Bone marrow (tissue), 2 donors: ENCODE data around the gene OR2B2.

Experiments
- DNase-seq, 2 donors: peaks; one replicate each; lab custom pipeline; 2025; lab: John Stamatoyannopoulos, UW

OR2B2 gene

DNA sequence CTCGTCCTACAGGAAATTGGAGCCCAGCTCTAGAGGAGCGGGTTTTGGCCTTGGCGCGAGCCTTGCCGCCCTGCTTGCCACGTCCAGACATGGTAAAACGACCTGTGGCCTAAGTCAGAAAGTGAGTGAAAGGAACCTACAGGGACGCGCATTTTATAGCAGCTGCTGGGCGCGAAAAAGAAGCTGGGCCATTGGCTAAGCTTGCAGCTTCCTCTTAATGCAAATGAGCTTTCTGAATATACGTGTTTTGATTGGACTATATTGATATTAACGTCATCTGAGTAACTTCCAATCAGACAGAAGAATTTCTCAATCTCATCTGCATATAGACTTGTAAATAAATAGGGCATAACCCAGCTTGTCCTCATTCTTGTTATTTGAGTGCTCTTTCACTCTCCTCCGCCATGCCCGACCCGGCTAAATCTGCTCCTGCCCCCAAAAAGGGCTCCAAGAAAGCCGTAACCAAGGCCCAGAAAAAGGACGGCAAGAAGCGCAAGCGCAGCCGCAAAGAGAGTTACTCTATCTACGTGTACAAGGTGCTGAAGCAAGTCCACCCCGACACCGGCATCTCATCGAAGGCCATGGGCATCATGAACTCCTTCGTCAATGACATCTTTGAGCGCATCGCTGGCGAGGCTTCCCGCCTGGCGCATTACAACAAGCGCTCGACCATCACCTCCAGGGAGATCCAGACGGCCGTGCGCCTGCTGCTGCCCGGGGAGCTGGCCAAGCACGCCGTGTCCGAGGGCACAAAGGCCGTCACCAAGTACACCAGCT is 18.9 kb downstream of the OR2B2 start:
- peak; percentile 65 to 96 for DNase-seq

DNA sequence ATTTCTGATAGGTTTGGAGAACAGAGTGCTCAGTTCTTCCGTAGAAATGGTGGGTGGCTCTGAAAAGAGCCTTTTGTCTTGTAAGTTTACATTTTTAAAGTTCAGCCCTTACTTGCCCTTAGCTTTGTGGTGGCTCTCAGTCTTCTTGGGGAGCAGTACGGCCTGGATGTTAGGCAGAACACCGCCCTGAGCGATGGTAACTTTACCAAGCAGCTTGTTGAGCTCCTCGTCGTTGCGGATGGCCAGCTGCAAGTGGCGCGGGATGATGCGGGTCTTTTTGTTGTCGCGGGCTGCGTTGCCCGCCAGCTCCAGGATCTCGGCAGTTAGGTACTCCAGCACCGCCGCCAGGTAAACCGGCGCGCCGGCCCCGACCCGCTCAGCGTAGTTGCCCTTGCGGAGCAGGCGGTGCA is 19.5 kb downstream of the OR2B2 start:
- DNase-seq: peak in 1 of 2 donors; percentile 28

DNA sequence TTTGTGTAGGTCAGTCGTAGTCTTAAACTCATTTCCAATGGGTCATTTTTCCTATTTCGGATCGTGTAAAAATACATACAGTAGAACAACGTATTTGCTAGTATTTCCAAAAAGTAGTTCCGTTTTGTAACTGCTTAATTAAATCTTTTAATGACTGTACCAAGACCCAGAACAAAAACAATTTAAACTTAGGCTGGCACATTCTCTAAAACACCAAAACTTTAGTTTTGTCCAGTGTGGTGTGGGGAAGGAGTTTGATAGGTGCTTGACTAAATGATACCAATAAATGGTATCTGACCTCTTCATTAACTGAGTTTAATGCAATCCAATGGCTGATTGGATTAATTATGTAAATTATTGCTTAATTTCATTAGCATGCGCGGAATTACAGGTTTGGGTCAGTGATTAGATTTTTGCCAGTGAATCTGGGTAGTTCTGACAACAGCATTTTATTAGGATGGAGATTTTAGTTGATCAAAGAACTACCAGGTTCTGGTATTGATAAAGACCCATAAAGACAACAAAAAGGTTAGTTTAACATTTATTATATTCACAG is 20.8 kb downstream of the OR2B2 start:
- DNase-seq: no peak

DNA sequence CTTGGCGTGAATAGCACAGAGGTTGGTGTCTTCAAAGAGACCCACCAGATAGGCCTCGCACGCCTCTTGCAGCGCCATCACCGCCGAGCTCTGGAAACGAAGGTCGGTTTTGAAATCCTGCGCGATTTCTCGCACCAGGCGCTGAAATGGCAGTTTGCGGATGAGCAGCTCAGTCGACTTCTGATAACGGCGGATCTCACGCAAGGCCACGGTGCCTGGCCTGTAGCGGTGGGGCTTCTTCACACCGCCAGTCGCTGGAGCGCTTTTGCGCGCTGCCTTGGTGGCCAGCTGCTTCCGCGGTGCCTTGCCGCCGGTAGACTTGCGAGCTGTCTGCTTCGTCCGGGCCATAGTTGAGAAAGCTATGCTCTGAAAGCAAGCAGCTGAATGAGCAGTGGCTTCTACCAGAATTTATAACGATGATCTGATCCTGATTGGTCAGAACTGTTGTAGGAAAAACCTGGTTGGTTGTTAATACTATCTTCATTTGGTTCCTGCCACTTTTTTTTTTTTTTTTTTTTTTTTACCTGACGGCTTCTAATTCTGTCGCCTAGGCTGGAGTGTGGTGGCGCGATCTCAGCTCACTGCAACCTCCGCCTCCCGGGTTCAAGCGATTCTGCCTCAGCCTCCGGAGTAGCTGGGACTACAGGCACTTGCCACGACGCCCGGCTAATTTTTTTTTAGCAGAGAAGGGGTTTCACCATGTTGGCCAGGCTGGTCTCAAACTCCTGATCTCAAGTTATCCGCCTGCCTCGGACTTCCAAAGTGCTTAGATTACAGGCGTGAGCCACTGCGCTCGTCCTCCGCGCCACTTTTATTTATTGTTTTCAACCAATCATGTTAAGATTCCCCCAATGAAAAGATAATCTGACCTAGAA is 21.5 kb downstream of the OR2B2 start:
- peak; percentile 24 to 64 for DNase-seq

DNA sequence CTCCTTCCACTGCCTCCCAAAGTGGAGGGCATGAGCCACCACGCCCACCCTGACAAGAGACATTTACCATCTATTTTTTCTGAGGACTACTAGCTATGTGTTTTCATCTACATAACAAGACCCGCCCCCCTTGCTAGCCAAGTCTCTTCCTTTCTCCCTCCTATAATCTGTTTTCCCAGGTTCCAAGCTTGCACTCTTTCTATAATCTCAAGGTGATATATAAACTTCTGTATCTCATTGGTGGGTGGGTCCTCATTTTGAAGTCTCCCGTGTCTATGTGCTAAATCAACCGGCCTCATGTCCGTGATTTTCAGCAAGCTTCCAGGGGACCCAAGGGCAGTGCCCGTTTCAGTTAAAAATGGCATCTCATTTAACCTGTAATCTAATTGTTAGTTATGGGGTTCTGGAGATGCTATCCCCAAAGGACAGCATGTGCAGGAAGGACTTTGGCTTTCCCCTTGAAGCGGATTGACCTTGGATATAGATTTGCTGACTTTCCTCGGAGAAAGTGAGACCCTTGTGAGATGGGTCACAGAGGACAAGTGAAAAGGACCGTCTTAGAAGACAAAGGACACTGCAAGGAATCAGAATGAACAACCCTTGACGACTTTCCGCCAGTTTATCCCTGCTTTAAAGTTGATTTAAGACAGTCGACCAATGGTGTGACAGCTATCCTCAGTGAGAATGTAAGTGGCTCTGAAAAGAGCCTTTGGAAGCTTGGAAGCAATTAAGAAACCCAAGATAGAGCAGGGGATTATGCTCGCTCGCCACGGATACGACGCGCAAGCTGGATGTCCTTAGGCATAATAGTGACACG is 22.4 kb downstream of the OR2B2 start:
- DNase-seq: no peak

DNA sequence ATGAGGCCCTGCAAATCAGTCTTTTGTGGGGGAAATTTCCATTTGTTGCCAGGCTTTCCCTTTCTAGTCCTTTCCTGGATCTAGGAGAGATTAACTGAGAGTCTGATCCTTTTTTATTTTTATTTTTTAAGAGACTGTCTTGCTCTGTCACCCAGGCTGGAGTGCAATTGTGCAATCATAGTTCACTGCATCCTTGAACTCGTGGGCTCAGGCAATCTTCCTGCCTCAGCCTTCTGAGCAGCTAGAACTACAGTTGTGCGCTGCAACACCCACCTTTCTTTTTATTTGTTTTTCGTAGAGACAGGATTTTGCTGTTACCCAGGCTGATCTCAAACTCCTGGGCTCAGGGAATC is 22.9 kb downstream of the OR2B2 start:
- no peak for DNase-seq

DNA sequence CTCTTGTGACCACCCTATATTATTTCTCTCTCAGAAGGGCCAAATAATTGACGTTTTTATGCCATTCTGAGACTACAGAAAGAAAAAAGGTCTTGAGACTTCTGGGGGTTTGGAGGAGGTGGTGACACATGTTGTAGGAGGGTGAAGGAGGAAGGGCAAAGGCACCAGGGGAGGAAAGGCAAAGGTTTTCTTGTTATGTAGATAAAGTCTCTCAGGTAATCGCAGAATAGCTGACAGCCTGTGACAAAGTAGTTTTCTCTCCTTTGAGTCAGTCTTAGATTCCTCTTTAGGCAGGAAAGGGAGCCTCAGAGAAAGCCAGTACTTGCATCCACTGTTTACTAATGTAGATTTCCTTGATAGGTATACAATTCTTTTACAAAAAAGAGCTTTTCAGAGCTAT is 23.6 kb downstream of the OR2B2 start:
- DNase-seq: no peak

DNA sequence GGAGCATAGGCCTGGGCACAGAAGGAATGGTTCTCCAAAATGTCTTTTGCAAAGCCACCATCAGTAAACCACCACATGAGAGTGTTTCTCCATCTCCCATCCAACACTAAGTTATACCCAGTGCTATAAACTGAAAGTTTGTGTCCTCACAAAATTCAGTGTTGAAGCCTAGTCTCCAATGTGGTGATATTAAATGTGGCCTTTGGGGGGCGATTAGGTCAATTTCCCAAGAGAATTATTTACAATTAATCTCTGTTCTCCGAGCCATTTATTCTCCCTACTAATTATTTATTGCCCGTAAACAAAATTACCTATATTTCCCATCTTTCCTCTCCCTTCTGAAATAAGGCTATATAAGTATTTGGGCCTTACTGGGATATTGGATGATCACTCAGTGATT is 26.1 kb downstream of the OR2B2 start:
- DNase-seq: no peak

DNA sequence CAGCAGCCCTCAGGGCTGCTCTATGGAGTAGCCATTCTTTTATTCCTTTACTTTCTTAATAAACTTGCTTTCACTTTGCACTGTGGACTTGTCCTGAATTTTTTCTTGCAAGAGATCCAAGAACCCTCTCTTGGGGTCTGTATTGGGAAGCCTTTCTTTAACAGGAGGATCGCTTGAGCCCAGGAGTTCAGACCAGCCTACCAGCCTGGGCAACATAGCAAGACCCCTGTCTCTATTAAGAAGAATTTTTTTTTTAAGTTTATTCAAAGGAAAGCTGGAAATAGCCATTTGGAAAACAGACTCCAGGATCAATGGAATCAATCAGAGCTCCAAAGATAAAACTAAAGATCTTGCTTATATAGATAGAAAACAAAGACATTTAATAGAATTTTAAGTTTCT is 29.1 kb downstream of the OR2B2 start:
- DNase-seq: no peak

DNA sequence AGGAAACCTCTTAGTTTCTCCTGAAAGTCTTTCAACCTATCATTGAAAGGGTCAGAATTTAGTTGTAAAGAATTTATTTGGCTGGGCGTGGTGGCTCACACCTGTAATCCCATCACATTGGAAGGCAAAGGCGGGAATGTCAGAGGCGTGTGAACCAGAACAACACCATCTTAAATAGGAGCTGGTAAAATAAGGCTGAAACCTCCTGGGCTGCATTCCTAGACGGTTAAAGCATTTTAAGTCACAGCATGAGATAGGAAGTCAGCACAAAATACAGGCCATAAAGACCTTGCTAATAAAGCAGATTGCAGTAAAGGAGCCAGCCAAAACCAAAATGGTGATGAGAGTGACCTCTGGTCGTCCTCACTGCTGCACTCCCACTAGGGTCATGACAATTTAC is 29.6 kb downstream of the OR2B2 start:
- DNase-seq: no peak

DNA sequence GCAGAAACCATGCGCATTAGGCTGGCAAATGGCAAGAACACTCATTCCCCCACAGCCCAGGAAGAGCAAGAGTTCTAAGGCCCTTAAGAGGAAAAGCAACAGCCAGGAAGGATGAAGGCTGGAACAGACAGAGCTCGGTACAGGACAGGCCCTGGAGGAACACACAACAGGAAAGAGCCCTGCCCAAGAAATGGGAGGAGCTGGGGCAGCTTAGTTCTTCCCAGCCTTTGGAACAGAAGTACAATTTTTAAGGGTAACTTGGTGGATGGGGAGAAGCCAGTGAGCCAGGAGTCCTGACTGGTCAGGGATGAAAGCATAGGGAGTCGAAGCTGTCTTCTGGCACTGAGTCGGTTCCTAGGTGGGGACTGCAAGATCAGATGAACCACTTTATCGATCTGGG is 32.4 kb downstream of the OR2B2 start:
- DNase-seq: no peak

DNA sequence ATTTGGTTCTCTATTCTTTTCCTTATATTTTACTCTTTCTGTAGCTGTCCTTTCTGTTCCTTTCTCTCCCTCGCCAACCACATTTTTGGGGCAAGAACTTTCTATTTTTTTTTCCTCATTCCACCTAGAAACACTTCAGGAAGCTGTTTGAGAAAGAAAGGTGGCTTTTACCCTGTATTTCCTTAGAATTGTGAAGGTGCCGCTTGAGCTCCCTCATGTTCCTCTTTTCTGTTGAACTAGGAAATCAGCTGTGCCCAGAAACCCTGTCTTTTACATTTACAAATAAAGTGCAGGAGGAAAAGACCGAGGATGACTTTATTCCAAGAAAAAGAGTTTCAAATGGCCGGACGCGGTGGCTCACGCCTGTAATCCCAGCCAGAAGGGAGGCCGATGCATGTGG is 38.2 kb downstream of the OR2B2 start:
- DNase-seq: peak in 1 of 2 donors; percentile 35

DNA sequence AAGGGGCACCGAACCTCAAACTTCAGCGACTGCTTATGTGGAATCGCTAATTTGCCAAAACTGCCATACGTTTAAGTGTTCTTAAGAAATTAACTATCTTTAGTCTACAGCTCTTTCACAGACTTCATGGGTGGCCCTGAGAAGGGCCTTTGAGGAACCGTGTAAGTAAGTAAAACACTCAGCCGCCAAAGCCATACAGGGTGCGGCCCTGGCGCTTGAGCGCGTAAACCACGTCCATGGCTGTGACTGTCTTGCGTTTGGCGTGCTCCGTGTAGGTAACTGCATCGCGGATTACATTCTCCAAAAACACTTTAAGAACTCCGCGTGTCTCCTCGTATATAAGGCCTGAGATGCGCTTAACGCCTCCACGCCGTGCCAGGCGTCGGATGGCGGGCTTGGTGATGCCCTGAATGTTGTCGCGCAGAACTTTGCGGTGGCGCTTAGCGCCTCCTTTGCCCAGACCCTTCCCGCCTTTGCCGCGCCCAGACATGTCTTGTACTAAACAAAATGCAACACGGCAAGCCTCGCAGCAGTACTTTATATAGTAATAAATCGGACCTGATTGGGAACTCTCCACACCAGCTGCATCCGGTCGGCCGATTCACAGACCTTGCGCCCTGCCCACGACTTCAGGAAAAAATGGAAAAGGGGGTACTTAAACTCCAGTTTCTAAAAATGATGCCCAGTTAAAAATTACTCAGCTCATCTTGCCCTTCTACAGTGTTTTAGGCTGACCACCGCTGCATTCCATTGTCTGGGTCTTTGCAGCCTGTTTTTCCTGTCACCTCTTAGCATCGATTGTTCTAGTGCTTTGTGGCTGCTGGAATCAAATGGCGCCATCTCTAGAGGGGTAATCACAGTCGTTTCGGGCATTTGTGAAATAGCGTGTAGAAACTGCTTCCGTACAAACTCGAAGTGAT is 38.9 kb downstream of the OR2B2 start:
- peak; percentile 31 to 85 for DNase-seq

DNA sequence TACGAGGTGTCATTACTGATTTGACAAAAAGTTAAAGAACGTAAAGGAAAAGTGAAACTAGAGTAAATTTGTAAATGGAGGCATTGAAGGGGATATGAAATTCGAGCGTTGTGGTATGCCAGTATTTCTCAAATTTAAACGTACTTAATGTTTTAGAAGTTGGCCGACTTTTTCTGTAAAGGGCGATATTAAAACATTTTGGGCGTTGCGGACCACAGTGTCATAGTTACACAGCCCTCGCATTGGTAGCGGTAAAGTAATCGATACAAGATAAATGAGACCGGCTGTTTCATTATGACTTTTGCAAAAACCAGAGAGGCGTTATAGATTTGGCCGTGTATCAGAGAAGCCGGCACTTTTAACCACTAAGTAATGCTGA is 39.6 kb downstream of the OR2B2 start:
- DNase-seq: no peak

DNA sequence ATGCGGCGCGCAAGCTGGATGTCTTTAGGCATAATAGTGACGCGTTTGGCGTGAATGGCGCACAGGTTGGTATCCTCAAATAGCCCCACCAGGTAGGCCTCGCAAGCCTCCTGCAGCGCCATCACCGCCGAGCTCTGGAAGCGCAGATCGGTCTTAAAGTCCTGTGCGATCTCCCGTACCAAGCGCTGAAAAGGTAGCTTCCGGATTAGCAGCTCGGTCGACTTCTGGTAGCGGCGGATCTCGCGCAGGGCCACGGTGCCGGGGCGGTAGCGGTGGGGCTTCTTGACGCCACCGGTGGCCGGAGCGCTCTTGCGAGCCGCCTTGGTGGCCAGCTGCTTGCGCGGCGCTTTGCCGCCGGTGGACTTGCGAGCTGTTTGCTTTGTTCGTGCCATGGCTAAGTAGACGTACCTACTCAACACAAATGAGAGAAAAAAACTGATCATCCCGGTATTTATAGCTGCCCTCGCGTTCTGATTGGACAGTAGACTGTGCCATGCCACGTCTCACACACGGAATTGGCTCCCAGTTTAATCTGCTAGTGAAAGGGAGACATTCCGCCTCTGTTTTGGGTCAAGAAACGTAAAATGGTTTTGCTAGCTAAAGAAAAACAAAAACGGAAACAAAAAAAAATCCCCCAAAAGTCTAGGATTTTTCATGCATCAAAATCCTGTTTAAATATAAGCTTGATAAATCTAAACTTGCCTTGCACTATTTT is 40.1 kb downstream of the OR2B2 start:
- DNase-seq: peak; percentile 70 to 96

DNA sequence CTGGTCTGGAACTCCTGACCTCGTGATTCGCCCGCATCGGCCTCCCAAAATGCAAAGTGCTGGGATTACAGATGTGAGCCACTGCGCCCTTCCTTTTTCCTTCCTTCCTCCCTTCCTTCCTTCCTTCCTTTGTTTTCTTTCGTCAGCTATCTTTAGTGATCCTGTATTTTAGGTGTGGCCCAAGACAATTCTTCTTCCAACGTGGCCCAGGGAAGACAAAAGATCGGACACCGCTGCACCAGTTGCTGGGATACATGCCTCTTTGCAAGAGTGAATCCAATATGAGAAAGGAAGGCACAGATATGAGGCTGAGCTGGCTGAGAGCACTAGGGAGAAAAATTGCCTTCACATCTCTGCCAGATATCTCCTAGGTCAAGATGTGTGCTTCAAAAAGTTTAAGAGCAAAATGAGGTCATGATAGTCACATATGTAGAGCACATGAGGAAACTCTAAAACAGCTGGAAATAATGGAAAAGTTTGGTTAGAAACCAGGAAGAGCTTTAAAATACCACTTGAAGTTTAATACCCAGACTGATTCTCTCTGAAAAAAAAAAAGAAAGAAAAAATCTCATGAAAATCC is 41.8 kb downstream of the OR2B2 start:
- DNase-seq: no peak

DNA sequence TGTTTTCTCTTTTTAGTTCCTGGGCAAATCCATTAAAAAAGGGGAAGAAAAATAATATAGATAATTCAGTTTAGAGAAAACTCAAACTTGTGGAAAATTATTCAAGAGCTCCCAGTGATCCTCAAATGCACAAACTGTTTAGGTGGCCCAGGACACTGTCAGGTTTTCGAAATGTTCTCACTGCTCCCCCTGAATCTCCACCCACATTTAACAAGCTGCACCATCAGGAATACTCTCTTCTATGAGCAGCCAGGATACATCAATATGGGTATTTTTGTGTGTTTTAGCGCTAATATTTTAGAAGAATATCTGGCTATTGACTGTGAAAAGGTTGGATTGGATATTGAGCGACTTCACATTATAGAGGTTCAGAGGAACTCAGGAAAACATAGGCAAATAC is 43.9 kb downstream of the OR2B2 start:
- no peak for DNase-seq

DNA sequence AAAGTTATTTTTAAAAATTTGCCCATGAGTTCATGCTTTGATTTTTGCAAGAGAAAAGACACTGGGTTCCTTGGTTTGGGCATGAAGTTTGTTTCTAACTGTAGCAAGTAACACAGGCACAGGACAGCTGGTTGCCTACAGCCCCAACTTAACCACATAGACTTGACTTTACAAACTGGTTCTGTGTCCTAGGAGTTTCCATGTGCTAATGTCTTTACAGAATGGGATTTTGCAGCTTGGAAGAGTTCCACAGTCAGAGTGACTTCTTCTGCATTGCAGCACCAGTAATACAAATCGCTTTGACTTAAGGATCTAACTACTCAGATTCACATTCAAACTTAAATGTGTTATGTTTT is 44.3 kb downstream of the OR2B2 start:
- DNase-seq: no peak

DNA sequence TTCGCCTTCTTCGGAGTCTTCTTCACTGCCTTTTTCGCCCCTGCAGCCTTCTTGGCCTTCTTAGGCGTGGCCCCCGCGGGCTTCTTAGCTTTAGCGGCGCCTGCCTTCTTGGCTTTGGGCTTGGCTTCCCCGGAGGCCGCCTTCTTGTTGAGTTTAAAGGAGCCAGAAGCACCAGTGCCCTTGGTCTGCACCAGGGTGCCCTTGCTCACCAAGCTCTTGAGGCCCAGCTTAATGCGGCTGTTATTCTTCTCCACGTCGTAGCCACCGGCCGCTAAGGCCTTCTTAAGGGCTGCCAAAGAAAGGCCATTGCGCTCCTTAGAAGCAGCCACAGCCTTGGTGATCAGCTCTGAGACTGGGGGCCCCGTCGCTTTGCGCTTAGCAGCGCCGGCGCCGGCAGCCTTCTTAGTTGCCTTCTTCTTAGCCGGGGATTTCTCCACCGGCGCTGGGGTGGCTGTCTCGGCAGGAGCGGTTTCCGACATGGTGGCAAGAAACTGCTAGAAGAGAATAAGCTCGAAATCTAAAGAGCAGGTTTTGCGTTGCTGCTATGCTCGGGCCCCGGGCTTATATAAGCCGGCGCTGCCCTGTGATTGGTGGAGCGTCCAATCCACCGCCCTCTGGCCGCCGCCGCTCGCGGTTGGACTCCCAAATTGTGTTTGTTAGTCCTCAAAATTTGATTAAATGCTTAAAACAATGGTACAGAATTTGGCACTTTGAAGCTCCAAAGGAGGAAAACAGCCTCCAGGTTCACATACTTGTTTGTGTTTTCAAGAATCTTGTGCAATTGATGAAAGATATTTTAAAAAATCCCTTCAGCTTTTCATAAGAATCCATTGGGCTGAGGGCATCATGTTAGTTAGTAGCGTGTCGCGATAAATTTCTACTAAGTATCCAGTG is 44.9 kb downstream of the OR2B2 start:
- peak; percentile 68 to 89 for DNase-seq
